Tibial nerve (tissue), 3 donors: ENCODE data around the gene STRBP.

ENCODE experiments used
- CTCF ChIP-seq, 5 experiments: fragments of 200-600 bp in 3 of 5; fragments of 450-650 bp in 2 of 5; sonication (generic) in 3 of 5; IDR thresholded peaks; one replicate each; pipeline ENCODE4 v1.5.1; 2016 to 2019; ENCODE audit warnings: antibody characterized with exemption in 5 of 5, mild to moderate bottlenecking in 3 of 5, moderate library complexity in 2 of 5
- POLR2A ChIP-seq, 2 donors: fragments of 450-650 bp; IDR thresholded peaks; one replicate each; pipeline ENCODE4 v1.6.1; 2017; ENCODE audit warnings: antibody characterized with exemption in 2 of 2, mild to moderate bottlenecking in 2 of 2, moderate library complexity in 2 of 2

GRCh38 chr9:123089790-123090189 lies 178.6 kb downstream of the STRBP start:
- TF ChIP-seq CTCF (IDR thresholded peaks at IDR 0.05) (no peak), POLR2A (IDR thresholded peaks at IDR 0.05) (no peak)
